Caco-2 (cell line): ENCODE results near the gene OR5B12. TPM values are rescaled to one million over a fixed set of nuclear protein-coding genes. Genes with fewer than 3 reads are reported as not detected.

Source experiments
- BruUV-seq: library from RNA; stranded (reverse); fragments of 400-500 nt; replicated peaks from 2 replicates; lab custom pipeline; 2021; lab: Mats Ljungman, UMichigan
- CTCF ChIA-PET: fragments of 300-600 bp; sonication (Branson Sonifier 250); formaldehyde crosslinking; loops from one replicate; lab custom pipeline; 2022; ENCODE audit warnings: antibody characterized with exemption; lab: Charles Lee
- POLR2A ChIA-PET: fragments of 300-600 bp; sonication (Branson Sonifier 250); formaldehyde crosslinking; loops from one replicate; lab custom pipeline; 2022; ENCODE audit warnings: antibody characterized with exemption; lab: Charles Lee
- DNase-seq, 2 experiments: peaks; one replicate each; pipeline versions ENCODE4 v3.0.0 to v3.0.0-alpha.2; 2020 to 2022
- H3K27me3 ChIP-seq: replicated peaks from 2 replicates; pipeline ENCODE4 v1.6.0; 2011; ENCODE audit warnings: low read length; ENCODE audit not compliant: control insufficient read depth, insufficient read depth
- H3K36me3 ChIP-seq: 2 replicates; pipeline ENCODE4 v1.5.1; 2011; ENCODE audit warnings: low read length; ENCODE audit not compliant: control insufficient read depth, insufficient read depth
- H3K4me1 ChIP-seq: fragments of 250-450 bp; sonication (Bioruptor Pico); 2 replicates; pipeline ENCODE4 v1.5.1; 2020; ENCODE audit warnings: mild to moderate bottlenecking
- H3K4me3 ChIP-seq: 2 replicates; pipeline ENCODE4 v1.5.1; 2011; ENCODE audit warnings: low read depth, mild to moderate bottlenecking, control low read depth, low read length
- H3K9me3 ChIP-seq: fragments of 250-450 bp; sonication (Bioruptor Pico); 2 replicates; pipeline ENCODE4 v1.5.1; 2020; ENCODE audit warnings: mild to moderate bottlenecking, moderate library complexity
- H3K27ac Mint-ChIP-seq: one replicate; pipeline ENCODE4 v1.8.0; 2022; ENCODE audit warnings: mixed read lengths; ENCODE audit not compliant: unreplicated experiment
- H3K27me3 Mint-ChIP-seq: one replicate; pipeline ENCODE4 v1.8.0; 2022; ENCODE audit warnings: mixed read lengths; ENCODE audit not compliant: insufficient read depth, unreplicated experiment
- H3K36me3 Mint-ChIP-seq: one replicate; pipeline ENCODE4 v1.8.0; 2022; ENCODE audit warnings: mild to moderate bottlenecking, mixed read lengths; ENCODE audit not compliant: insufficient read depth, unreplicated experiment
- H3K4me1 Mint-ChIP-seq: one replicate; pipeline ENCODE4 v1.8.0; 2022; ENCODE audit warnings: low read depth, mixed read lengths; ENCODE audit not compliant: unreplicated experiment
- H3K4me3 Mint-ChIP-seq: one replicate; pipeline ENCODE4 v1.8.0; 2022; ENCODE audit warnings: mild to moderate bottlenecking, moderate library complexity, mixed read lengths; ENCODE audit not compliant: unreplicated experiment
- H3K9me3 Mint-ChIP-seq: one replicate; pipeline ENCODE4 v1.8.0; 2022; ENCODE audit warnings: mixed read lengths; ENCODE audit not compliant: unreplicated experiment
- intact Hi-C: fragments of 100-400 bp; cut with micrococcal nuclease; formaldehyde crosslinking; loops from one replicate; pipeline ENCODE4 v1.10.0; 2022; ENCODE audit not compliant: unreplicated experiment
- total RNA-seq: library from RNA; stranded (reverse); gene quantifications from 2 replicates; pipeline ENCODE4 v1.2.3, GENCODE V29; 2022
- TF ChIP-seq, protein P1 (sequence below), 2 experiments: fragments of 200-600 bp in 1 of 2; IDR thresholded peaks; 1 replicate in 1 of 2; 2 replicates in 1 of 2; pipeline versions ENCODE4 v1.5.1 to v1.8.0; 2011 to 2022; ENCODE audit warnings: antibody characterized with exemption in 1 of 2, control low read depth in 1 of 2, inconsistent platforms in 1 of 2, low read depth in 1 of 2, low read length in 1 of 2, mild to moderate bottlenecking in 1 of 2, moderate library complexity in 1 of 2; ENCODE audit not compliant: insufficient read depth in 1 of 2, severe bottlenecking in 1 of 2, unreplicated experiment in 1 of 2

The OR5B12 gene
- total RNA-seq, 1 experiment from 2014 or later: not detected

DNA sequence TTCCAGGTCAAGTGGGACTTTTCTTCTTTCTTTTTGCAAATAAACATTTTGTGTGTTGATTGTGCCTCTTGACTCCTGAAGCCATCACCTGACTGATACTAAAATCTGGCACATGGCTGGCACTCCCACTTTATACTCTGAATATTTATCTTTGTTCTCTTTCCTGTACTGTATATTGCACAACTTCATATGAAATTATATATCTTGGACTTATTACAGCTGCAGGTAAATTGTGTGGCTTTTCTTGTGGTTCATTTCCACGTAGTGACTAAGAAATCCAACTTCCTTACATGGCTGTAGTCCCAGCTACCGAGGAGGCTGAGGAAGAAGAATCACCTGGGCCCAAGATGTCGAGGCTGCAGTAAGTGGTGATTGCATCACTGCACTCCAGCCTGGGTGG is 23.7 kb upstream of the OR5B12 start:
- H3K4me1 Mint-ChIP-seq: no peaks in the 10 kb centered on the region
- no peaks in the 10 kb centered on the region for H3K27me3 Mint-ChIP-seq
- H3K4me3 ChIP-seq: no peak overlapping the region
- no peak overlapping the region for H3K4me3 Mint-ChIP-seq
- H3K9me3 ChIP-seq: 0 out of 2 replicates have a peak, but pooled peaks cover 4% of the 10 kb centered on the region
- no peak overlapping the region for H3K27ac Mint-ChIP-seq
- TF ChIP-seq, protein P1, sequence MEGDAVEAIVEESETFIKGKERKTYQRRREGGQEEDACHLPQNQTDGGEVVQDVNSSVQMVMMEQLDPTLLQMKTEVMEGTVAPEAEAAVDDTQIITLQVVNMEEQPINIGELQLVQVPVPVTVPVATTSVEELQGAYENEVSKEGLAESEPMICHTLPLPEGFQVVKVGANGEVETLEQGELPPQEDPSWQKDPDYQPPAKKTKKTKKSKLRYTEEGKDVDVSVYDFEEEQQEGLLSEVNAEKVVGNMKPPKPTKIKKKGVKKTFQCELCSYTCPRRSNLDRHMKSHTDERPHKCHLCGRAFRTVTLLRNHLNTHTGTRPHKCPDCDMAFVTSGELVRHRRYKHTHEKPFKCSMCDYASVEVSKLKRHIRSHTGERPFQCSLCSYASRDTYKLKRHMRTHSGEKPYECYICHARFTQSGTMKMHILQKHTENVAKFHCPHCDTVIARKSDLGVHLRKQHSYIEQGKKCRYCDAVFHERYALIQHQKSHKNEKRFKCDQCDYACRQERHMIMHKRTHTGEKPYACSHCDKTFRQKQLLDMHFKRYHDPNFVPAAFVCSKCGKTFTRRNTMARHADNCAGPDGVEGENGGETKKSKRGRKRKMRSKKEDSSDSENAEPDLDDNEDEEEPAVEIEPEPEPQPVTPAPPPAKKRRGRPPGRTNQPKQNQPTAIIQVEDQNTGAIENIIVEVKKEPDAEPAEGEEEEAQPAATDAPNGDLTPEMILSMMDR (IDR thresholded peaks at IDR 0.05; ENCODE audit: insufficient read depth in 1 of 2, low read depth in 1 of 2, low read length in 1 of 2, severe bottlenecking in 1 of 2, unreplicated experiment in 1 of 2): no peak
- no peaks in the 10 kb centered on the region for H3K27me3 ChIP-seq
- H3K4me1 ChIP-seq: no peaks in the 10 kb centered on the region
- intact Hi-C loops: no loop called here
- no peak for DNase-seq
- H3K36me3 Mint-ChIP-seq: no peaks in the 10 kb centered on the region
- no TSS peak for BruUV-seq
- no peaks in the 10 kb centered on the region for H3K9me3 Mint-ChIP-seq
- POLR2A ChIA-PET: no interaction called here
- CTCF ChIA-PET: no interaction called here
- no peaks in the 10 kb centered on the region for H3K36me3 ChIP-seq

DNA sequence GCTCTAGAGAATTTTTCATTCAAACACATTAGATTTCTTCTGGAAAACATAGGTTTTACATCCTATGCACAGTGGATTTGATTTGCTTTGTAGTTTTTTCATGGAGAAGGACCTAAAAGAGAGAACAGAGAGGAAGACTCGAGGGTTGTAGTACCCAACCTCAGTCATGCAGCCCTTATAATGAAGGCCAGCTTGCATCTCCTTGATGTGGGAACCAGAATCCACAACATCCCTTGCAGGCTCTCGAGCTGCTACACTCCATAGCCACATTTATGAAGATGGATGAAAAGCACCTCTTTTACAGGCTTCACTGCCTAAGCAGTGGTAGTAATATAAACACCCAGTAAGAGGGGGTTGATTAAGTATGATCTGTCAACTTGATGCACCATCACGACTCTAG is 9.5 kb upstream of the OR5B12 start:
- CTCF ChIA-PET: no interaction called here
- H3K9me3 ChIP-seq: no peaks in the 10 kb centered on the region
- BruUV-seq: no TSS peak
- no peaks in the 10 kb centered on the region for H3K36me3 ChIP-seq
- no peak overlapping the region for H3K27ac Mint-ChIP-seq
- H3K4me1 ChIP-seq: no peaks in the 10 kb centered on the region
- no peak overlapping the region for H3K4me3 Mint-ChIP-seq
- H3K27me3 Mint-ChIP-seq: peaks cover 6% of the 10 kb centered on the region
- no peak overlapping the region for H3K4me3 ChIP-seq
- H3K9me3 Mint-ChIP-seq: no peaks in the 10 kb centered on the region
- TF ChIP-seq, protein P1 (IDR thresholded peaks at IDR 0.05; ENCODE audit: insufficient read depth in 1 of 2, low read depth in 1 of 2, low read length in 1 of 2, severe bottlenecking in 1 of 2, unreplicated experiment in 1 of 2): no peak
- intact Hi-C loops: no loop called here
- no peaks in the 10 kb centered on the region for H3K4me1 Mint-ChIP-seq
- H3K36me3 Mint-ChIP-seq: no peaks in the 10 kb centered on the region
- no peak for DNase-seq
- POLR2A ChIA-PET: no interaction called here
- H3K27me3 ChIP-seq: no peaks in the 10 kb centered on the region

DNA sequence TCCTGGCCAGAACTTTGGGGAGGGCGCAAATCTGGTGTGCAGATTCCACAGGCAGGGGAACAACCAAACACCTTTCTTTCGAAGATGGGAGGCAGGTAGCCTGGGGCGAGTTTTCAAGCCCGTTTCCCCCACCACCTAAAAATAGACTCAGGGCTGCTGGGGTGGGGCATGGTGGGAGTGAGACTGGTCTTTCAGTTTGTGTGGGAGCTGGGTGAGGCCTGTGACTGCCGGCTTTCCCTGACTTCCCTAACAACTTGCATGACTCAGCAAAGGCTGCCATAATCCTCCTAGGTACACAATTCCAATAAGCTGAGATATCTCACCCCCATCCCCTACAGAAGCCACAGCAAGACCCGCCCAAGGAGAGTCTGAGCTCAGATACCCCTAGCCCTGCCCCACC is 4.3 kb upstream of the OR5B12 start:
- POLR2A ChIA-PET: no interaction called here
- TF ChIP-seq, protein P1 (IDR thresholded peaks at IDR 0.05; ENCODE audit: insufficient read depth in 1 of 2, low read depth in 1 of 2, low read length in 1 of 2, severe bottlenecking in 1 of 2, unreplicated experiment in 1 of 2): no peak
- no TSS peak for BruUV-seq
- no peaks in the 10 kb centered on the region for H3K9me3 ChIP-seq
- Mint-ChIP-seq H3K9me3 (peaks cover 10% of the 10 kb centered on the region), H3K4me3 (no peak overlapping the region), H3K36me3 (no peaks in the 10 kb centered on the region), H3K27ac (no peak overlapping the region), H3K27me3 (no peaks in the 10 kb centered on the region), H3K4me1 (no peaks in the 10 kb centered on the region)
- no peaks in the 10 kb centered on the region for H3K4me1 ChIP-seq
- no peaks in the 10 kb centered on the region for H3K27me3 ChIP-seq
- CTCF ChIA-PET: no interaction called here
- H3K36me3 ChIP-seq: no peaks in the 10 kb centered on the region
- no peak for DNase-seq
- intact Hi-C loops: no loop called here
- H3K4me3 ChIP-seq: no peak overlapping the region
